DMS153 (cell line): ENCODE data around the gene RBM20.
"Not testable (repeated sequence)": the region's sequence is repeated elsewhere in the genome, so short reads cannot be mapped to it uniquely, and the experiment has no call there.

Experiments used
- DNase-seq: peaks from one replicate; lab custom pipeline; 2025; lab: John Stamatoyannopoulos, UW

The RBM20 gene

GRCh38 chr10:110706690-110707098 is 62.6 kb downstream of the RBM20 start:
- no peak for DNase-seq

DNA sequence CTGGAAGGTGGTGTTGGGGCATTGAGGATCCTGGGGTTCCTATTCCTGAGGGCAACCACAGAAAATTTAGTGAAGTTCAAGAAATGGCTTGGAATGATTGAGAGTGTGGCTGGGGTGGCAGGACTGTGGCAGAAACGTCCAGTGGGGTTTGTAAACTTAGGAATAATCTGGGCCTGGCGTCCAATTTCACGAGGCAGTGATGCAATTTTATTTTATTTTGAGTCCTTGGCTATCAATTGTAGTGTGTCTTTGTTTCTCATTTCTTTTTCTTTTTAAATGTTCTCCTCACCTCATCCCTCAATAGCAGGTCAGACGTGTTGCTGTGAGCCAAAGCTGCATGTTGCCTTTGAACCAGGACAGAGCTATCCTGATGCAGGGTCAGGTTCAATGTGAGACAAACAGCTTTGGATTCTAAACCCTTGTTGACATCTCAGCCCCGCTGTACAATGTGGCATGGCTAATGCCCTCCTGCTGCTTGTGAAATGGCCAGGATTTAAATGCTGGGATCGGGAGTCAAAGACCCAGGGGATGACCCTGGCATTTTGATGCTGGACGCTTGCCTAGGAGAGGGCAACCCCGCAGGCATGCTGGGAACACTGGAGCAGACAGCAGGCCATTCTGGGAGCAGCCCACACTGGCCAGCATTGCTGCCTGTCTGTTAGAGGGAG is 64.8 kb downstream of the RBM20 start:
- no peak for DNase-seq

- no peak for DNase-seq
These were observed 65.3 kb downstream of the RBM20 start for GRCh38 chr10:110709444-110709828.

DNA sequence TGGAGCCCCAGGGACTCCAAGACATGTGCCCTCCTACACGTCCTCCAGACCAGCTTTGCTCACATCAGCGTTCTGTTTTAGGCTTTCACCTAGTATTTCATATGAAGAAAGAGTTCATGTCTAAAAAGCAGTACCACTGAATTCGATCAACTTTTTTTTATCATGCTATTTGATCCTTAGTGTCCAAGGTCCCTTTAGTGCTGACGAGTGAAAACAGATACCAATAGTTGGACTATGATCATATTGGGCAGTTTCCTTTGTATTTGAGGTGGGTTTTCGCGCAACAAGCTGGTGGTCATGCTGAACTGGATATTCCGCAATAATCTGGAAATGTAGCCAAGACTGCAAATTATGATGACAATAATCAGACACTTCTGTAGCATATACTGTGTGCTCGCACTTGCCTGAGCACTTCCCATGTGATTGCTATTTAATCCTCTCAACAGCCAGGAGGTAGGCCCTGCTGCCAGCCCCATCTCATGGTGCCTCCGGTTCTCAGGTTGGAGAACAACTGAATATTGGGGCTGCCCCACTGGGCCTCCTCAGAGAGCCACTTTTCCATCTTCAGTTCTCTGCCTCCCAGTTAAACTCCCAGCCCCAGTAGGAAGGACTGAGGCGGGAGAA is 65.9 kb downstream of the RBM20 start:
- no peak for DNase-seq

GRCh38 chr10:110710621-110711020 is 66.5 kb downstream of the RBM20 start:
- no peak for DNase-seq

GRCh38 chr10:110711382-110711781 is 67.2 kb downstream of the RBM20 start:
- no peak for DNase-seq

DNA sequence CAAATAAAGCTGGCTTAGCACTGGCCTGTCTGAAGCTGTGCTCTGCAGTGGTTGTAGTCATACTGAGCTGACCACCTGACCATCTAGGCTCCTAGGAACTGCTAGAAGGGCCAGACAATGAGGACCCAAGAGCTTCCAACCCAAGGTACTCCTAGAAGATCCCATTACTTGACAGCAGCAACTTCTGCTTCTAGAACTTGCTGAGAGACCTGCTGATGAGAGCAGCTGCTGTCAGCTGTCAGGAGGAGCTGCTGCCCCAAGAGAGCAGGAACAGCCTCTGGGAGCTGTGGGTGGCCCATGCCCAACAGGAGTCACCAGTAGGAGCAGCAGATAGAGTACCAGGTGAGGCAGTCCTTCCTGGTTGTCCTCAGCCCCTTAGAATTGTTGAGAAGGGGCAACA is 70.2 kb downstream of the RBM20 start:
- no peak for DNase-seq

DNA sequence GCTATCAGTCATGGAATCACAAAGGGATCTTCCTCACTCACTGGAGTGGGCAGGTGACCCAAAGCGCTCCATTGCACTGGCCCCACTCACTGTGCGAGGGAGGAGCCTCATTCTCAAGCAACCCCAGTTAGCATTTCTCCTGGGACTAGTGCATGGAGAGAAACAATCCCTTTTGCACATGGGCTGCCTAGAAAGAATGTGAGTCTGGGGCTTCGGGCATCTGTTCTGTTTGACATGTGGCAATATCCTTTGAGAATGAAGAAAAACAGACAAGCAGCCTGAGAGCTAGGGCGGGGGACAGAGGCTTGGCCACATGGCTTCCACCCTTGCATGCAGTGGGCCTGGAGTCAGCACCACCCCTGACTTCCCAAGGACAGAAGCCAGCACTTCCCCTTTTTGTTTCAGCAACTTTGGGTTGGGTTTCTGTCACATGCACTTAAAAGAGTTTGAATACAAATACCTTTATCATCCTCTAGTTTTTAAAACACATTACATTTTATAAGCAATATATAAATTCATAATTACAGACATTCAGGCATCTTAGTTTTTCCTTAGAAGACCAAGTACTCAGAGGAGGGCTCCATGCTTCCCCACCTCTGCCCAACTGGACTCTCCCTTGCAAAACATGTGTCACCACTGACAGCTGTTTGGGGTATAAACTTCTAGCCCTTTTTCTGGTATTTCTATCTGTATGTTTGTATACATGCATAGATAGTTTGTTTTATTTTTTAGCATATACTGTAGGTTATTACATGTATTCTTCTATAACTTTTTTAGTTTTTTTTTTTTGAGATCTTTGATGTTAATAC is 73.8 kb downstream of the RBM20 start:
- no peak for DNase-seq

DNA sequence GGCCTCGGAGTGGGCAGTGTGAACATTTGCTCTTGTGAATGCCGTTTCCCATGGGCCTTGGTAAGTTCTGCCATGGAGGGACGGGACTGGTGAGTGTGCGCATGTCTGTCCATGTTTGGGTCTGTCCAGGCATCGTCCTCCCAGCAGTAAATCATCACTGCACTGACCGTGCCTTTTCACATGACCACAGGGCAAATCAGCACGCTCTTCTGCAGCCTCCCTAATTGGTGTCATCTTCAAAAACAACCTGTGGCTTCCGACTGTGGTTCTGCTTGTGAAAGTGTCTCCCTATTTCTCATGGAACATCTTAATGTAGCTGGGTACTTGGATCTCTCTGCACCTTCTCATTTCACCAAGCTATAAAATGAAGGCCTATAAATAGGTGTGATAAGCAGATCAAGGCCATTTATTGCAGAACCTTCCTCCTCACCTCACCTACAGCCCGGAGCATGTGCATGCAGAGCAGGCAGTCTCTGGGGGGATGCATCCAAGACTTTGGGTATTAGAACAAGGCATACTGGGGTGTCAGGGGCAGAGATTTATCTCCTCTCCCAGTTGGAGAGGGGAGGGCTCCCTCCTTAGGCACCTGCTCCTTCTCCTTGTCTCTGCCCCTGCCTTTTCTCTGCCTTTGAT is 77.4 kb downstream of the RBM20 start:
- no peak for DNase-seq

DNA sequence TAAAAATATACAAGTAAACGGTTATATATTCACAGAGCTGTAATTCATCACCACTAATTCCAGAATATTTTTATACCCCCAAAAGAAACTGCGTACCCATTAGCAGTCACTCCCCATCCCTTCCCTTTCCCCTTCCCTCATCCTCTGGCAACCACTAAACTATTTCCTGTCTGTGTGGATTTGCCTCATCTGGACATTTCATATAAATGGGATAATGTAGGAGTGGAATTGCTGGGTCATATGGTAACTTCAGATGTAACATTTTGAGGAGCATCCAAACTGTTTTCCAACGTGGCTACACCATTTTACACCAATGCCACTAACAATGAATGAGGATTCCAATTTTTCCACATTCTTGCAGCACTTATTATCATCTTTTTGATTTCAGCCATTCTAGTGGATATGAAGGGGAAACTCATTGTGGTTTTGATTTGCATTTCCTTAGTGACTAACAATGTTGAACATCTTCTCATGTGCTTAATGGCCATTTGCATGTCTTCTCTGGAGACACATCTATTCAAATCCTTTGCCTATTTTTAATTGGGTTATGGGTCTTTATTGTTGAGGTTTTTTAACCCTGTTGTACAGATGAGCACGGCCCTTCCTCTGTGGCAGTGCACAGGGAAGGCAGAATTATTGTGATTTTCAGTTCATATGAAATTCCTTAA is 79.2 kb downstream of the RBM20 start:
- no peak for DNase-seq

DNA sequence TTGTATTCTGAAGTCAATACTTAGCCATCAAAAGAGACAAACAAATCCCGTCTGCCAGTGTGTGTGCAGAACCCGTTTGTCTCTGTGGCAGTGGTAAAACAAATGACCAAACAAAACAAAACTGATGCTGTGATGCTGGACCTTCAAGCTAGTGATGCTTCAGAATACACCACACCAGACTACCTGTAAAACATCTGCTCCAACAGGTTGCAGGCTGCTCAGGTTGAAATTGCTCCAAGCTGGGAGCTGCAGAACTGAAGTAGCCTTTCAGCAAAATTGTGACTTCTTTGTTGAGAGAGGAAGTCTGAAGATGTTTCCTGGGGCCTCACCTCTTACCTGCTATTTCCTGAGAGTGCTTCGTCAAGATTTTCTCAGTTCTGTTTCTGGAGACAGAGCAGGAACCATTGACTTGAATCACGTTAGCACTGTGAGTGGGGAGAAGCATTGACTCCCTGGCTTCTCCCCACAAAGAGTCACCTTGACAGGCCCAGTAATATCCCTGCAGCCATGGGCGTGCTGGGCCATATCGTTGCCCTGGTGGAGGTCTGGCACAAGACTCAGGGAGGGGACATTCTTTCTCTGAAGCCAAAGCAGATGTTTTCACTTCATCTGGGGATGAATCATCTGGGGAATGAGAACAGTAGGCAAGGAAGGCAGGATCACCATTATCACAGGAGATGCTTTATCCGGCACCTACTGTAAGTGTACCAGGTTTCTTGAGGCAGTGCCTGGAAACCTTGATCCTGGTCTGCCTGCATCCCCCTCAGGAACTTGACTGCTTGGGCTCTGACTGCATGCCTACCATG is 80.2 kb downstream of the RBM20 start:
- no peak for DNase-seq

GRCh38 chr10:110724937-110725336 is 80.8 kb downstream of the RBM20 start:
- no peak for DNase-seq

- no peak for DNase-seq
These were observed 81.9 kb downstream of the RBM20 start for GRCh38 chr10:110725801-110726630.

DNA sequence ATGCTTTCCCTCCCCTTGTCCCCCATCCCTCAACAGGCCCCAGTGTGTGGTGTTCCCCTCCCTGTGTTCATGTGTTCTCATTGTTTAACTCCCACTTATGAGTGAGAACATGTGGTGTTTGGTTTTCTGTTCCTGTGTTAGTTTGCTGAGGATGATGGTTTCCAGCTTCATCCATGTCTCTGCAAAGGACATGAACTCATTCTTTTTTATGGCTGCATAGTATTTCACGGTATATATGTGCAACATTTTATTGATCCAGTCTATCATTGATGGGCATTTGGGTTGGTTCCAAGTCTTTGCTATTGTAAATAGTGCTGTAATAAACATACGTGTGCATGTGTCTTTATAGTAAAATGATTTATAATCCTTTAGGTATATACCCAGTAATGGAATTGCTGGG is 83.6 kb downstream of the RBM20 start:
- DNase-seq = not testable (repeated sequence)

GRCh38 chr10:110730345-110731050 is 86.4 kb downstream of the RBM20 start:
- no peak for DNase-seq

DNA sequence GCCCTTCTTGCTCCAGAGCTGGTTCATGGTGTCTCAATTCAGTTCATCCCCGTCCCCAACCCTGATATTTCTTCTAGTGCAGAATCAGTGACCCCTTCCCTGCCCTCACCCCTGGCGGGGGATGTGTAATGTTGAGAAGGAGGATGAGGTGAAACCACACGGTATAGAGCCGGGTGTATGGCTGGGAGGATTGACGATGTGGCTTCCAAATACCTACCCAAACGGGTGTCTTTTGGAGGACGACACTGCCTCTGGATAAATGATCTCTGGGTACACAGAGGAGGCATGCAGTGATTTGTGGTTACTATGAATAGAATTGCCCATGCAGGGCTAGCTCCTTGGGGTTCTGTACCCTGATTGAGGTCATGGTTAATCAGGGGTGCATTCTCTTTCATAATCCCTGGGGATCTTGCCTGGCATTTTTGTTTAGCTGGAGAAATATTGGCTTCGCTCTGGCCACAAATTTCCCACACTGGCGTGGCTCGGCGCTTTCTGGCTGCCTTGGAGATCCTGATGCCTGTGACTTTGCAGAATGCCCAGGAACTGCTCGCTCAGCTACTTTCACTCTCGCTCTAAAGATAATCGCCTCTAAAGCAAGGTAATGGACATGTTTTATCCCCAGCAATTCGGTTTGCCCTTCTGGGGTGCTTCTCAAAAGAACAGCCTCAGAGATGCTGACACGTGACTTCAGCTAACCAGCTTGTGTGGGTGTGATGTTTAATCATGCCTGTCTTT is 89.2 kb downstream of the RBM20 start:
- DNase-seq = no peak

DNA sequence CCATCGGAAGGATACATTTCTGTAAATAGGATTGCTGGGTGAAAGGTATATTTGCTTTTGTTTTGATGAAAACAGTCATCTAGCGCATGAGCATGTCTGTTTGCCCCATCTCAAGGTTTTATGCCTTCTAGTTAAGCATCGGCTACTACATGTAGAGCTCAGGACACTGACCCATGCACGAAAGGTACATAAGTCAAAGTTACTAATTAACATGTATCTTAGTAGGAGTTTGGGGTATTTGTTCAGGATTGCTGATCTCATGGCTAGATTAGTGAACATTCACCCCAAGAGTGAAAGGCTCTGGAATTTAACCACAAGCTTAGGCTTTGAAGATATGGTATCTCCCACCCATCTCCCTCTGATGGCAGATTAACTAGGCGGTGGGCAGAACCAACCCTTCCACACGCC is 91.5 kb downstream of the RBM20 start:
- no peak for DNase-seq

DNA sequence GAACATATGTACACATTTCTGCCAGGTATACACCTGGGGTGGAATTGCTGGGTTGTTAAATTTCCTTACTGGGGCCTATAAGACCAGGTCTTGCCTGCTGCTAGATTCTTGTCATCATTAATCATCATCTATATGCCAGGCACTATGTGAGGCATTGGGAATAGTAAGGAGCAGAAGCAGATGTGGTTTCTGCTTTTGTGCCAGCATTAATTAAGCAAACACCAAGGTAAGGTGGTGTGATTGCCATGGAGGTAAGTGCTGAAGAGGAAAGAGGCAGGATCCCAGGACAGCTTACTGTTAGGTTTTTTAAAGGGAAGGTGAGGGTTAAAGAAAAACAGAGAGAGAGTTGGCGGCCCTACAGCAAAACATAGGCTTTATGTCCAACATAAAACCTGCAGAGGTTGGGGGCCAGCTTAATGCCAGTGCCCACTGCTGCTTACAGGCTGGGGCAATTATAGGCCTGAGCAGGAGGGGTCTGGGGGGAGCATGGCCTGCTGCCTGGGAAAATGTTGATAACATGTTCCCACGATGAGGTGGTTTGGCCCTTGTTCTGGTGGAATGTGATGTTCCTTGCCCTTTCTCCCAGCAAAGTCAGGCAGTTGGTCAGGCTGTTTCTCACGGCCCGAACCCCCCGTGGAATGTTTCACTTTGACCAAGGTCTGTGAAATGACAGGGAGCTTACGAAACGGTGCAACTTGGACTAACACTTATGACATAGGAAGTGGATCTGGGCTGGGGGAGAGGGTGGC is 93.9 kb downstream of the RBM20 start:
- DNase-seq = no peak
